ENCODE results near the gene CCDC9B.
A peak's percentile ranks its signal among the peaks of the same experiment; 100 is the strongest.

CCDC9B gene

DNA sequence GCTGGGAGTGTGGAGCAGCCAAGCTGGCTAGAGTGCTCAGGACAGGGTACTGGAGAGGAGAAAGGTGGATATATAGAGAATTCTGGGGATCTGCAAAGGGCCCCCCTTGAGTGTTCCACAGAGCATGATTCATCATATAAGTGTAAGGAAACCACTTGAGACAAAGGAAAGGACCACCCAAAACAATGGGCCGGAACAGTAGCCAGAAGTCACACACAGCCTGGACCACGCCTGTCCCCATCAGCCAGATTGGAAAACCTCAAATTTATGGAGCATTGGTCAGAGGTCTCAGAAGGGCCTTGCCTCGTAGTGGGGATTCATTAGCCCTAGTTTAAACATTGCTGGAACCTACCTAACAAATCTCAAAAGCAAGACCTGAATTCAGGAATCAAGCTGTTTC, 36.9 kb upstream of the CCDC9B start:
- H3K36me3 ChIP-seq (ENCODE audit: control insufficient read depth, insufficient read depth, low read length), result no peaks in the 10 kb centered on the region
- no peaks in the 10 kb centered on the region for H3K9me3 ChIP-seq (ENCODE audit: control insufficient read depth, insufficient read depth, low read length)
- H3K27me3 ChIP-seq (ENCODE audit: control insufficient read depth, insufficient read depth, low read length), result no peaks in the 10 kb centered on the region
- H3K27ac ChIP-seq (ENCODE audit: low read depth, low read length), result no peak overlapping the region
- no peak overlapping the region for H3K9ac ChIP-seq (ENCODE audit: low read depth, low read length)
- peaks cover 8% of the 10 kb centered on the region for H3K4me1 ChIP-seq (ENCODE audit: control insufficient read depth, insufficient read depth, low read length)
- no peak overlapping the region for H3K4me3 ChIP-seq (ENCODE audit: low read depth, low read length)

- H3K27me3 ChIP-seq (ENCODE audit: control insufficient read depth, insufficient read depth, low read length), result peaks cover 13% of the 10 kb centered on the region
- no peak overlapping the region for H3K4me3 ChIP-seq (ENCODE audit: low read depth, low read length)
- peaks cover 8% of the 10 kb centered on the region; the same call in 1 of the 2 replicates for H3K4me1 ChIP-seq (ENCODE audit: control insufficient read depth, insufficient read depth, low read length)
- H3K9me3 ChIP-seq (ENCODE audit: control insufficient read depth, insufficient read depth, low read length), result no peaks in the 10 kb centered on the region
- no peak overlapping the region for H3K27ac ChIP-seq (ENCODE audit: low read depth, low read length)
- H3K36me3 ChIP-seq (ENCODE audit: control insufficient read depth, insufficient read depth, low read length), result no peaks in the 10 kb centered on the region
- H3K9ac ChIP-seq (ENCODE audit: low read depth, low read length), result no peak overlapping the region
These were observed 32.2 kb upstream of the CCDC9B start for GRCh38 chr15:40372981-40373380.

GRCh38 chr15:40369971-40370370, 29.2 kb upstream of the CCDC9B start:
- Histone ChIP-seq H3K27me3 (ENCODE audit: control insufficient read depth, insufficient read depth, low read length) (peaks cover 26% of the 10 kb centered on the region), H3K36me3 (ENCODE audit: control insufficient read depth, insufficient read depth, low read length) (no peaks in the 10 kb centered on the region), H3K9me3 (ENCODE audit: control insufficient read depth, insufficient read depth, low read length) (no peaks in the 10 kb centered on the region), H3K9ac (ENCODE audit: low read depth, low read length) (no peak overlapping the region), H3K4me1 (ENCODE audit: control insufficient read depth, insufficient read depth, low read length) (peaks cover 8% of the 10 kb centered on the region), H3K4me3 (ENCODE audit: low read depth, low read length) (no peak overlapping the region), H3K27ac (ENCODE audit: low read depth, low read length) (no peak overlapping the region)

- no peaks in the 10 kb centered on the region for H3K9me3 ChIP-seq (ENCODE audit: control insufficient read depth, insufficient read depth, low read length)
- H3K9ac ChIP-seq (ENCODE audit: low read depth, low read length), result no peak overlapping the region
These were observed 28.7 kb upstream of the CCDC9B start for GRCh38 chr15:40369474-40369869.

GRCh38 chr15:40368719-40369473, 28.2 kb upstream of the CCDC9B start:
- Histone ChIP-seq H3K9ac (ENCODE audit: low read depth, low read length) (no peak overlapping the region), H3K27ac (ENCODE audit: low read depth, low read length) (no peak overlapping the region), H3K27me3 (ENCODE audit: control insufficient read depth, insufficient read depth, low read length) (peaks cover 26% of the 10 kb centered on the region), H3K9me3 (ENCODE audit: control insufficient read depth, insufficient read depth, low read length) (no peaks in the 10 kb centered on the region), H3K4me1 (ENCODE audit: control insufficient read depth, insufficient read depth, low read length) (peaks cover 8% of the 10 kb centered on the region), H3K4me3 (ENCODE audit: low read depth, low read length) (no peak overlapping the region), H3K36me3 (ENCODE audit: control insufficient read depth, insufficient read depth, low read length) (no peaks in the 10 kb centered on the region)

More at GRCh38 chr15:40369474-40369869, 28.7 kb upstream of the CCDC9B start:
- Histone ChIP-seq H3K36me3 (ENCODE audit: control insufficient read depth, insufficient read depth, low read length) (no peaks in the 10 kb centered on the region), H3K4me3 (ENCODE audit: low read depth, low read length) (no peak overlapping the region), H3K27me3 (ENCODE audit: control insufficient read depth, insufficient read depth, low read length) (peaks cover 26% of the 10 kb centered on the region), H3K4me1 (ENCODE audit: control insufficient read depth, insufficient read depth, low read length) (peaks cover 8% of the 10 kb centered on the region), H3K27ac (ENCODE audit: low read depth, low read length) (no peak overlapping the region)

DNA sequence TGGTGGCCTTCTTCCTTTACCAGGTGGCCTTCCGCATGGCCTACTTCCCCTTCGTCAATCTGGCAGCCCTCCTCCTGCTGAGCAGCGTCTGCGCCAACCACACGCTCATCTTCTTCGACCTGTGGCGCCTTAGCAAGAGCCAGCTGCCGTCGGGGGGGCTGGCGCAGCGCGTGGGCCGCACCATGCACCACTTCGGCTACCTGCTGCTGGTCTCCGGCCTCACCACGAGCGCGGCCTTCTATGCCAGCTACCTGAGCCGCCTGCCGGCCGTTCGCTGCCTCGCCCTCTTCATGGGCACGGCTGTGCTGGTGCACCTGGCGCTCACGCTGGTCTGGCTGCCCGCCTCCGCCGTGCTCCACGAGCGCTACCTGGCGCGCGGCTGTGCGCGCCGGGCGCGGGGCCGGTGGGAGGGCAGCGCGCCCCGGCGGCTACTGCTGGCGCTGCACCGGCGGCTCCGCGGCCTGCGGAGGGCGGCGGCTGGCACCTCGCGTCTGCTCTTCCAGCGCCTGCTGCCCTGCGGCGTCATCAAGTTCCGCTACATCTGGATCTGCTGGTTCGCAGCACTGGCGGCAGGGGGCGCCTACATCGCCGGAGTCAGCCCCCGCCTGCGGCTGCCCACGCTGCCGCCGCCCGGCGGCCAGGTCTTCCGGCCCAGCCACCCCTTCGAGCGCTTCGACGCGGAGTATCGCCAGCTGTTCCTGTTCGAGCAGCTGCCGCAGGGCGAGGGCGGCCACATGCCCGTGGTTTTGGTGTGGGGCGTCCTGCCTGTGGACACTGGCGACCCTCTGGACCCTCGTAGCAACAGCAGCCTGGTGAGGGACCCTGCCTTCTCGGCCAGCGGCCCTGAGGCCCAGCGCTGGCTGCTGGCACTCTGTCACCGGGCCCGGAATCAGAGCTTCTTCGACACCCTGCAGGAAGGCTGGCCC, 27.2 kb upstream of the CCDC9B start:
- peaks cover 8% of the 10 kb centered on the region for H3K4me1 ChIP-seq (ENCODE audit: control insufficient read depth, insufficient read depth, low read length)
- H3K36me3 ChIP-seq (ENCODE audit: control insufficient read depth, insufficient read depth, low read length), result no peaks in the 10 kb centered on the region
- no peaks in the 10 kb centered on the region for H3K9me3 ChIP-seq (ENCODE audit: control insufficient read depth, insufficient read depth, low read length)
- peaks cover 26% of the 10 kb centered on the region for H3K27me3 ChIP-seq (ENCODE audit: control insufficient read depth, insufficient read depth, low read length)
- no peak overlapping the region for H3K27ac ChIP-seq (ENCODE audit: low read depth, low read length)
- H3K4me3 ChIP-seq (ENCODE audit: low read depth, low read length), result peak overlapping the region; percentile 45; the same call in 1 of the 2 replicates
- no peak overlapping the region for H3K9ac ChIP-seq (ENCODE audit: low read depth, low read length)

- Histone ChIP-seq H3K9ac (ENCODE audit: low read depth, low read length) (no peak overlapping the region), H3K36me3 (ENCODE audit: control insufficient read depth, insufficient read depth, low read length) (no peaks in the 10 kb centered on the region), H3K4me3 (ENCODE audit: low read depth, low read length) (peak overlapping the region; percentile 45; the same call in 1 of the 2 replicates), H3K9me3 (ENCODE audit: control insufficient read depth, insufficient read depth, low read length) (no peaks in the 10 kb centered on the region), H3K27ac (ENCODE audit: low read depth, low read length) (no peak overlapping the region), H3K27me3 (ENCODE audit: control insufficient read depth, insufficient read depth, low read length) (peaks cover 26% of the 10 kb centered on the region), H3K4me1 (ENCODE audit: control insufficient read depth, insufficient read depth, low read length) (peaks cover 2% of the 10 kb centered on the region)
These were observed 26.6 kb upstream of the CCDC9B start for GRCh38 chr15:40367371-40367685.

DNA sequence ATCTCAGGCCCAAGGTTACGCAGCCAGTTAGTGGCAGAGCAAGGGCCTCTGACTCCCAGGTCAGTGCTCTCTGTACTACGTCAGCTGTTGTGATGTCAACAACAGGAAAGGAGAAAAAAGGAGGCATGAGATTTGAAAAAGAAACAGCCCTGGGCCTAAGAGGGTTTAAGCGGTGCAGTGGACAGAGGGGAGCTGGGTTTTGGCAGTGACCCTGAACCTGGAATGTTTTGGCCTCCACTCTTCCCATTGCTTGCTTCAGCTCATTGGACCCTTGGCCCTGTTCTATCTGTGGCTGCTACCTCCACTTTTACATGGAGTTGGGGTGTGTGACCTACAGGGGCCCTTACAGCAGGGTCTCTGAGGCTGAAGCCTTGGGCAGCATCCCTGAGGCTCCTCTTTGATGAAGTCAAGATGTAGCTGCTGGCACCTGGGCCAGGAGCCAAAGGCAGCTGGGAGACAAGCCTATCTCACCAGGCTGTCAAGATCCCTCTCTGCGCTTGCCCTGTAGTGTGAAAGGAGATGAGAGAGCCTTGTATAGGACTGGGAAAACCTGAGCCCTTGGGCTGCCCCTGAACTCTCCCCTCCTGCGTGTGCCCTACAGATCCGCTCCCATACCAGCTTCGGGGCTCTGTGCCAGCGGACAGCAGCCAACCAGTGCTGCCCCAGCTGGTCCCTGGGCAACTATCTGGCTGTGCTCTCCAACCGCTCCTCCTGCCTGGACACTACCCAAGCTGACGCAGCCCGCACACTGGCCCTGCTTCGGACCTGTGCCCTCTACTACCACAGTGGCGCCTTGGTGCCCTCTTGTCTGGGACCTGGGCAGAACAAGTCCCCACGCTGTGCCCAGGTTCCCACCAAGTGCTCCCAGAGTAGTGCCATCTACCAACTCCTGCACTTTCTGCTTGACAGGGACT, 26.0 kb upstream of the CCDC9B start:
- Histone ChIP-seq H3K27me3 (ENCODE audit: control insufficient read depth, insufficient read depth, low read length) (peaks cover 26% of the 10 kb centered on the region), H3K4me3 (ENCODE audit: low read depth, low read length) (no peak overlapping the region), H3K27ac (ENCODE audit: low read depth, low read length) (no peak overlapping the region)

GRCh38 chr15:40365624-40366456, 25.1 kb upstream of the CCDC9B start:
- Histone ChIP-seq H3K27ac (ENCODE audit: low read depth, low read length) (no peak overlapping the region), H3K4me3 (ENCODE audit: low read depth, low read length) (no peak overlapping the region), H3K4me1 (ENCODE audit: control insufficient read depth, insufficient read depth, low read length) (no peaks in the 10 kb centered on the region; the same call in 1 of the 2 replicates), H3K27me3 (ENCODE audit: control insufficient read depth, insufficient read depth, low read length) (peaks cover 26% of the 10 kb centered on the region), H3K9me3 (ENCODE audit: control insufficient read depth, insufficient read depth, low read length) (no peaks in the 10 kb centered on the region), H3K9ac (ENCODE audit: low read depth, low read length) (no peak overlapping the region), H3K36me3 (ENCODE audit: control insufficient read depth, insufficient read depth, low read length) (no peaks in the 10 kb centered on the region)

More for the DNA sequence above, 26.0 kb upstream of the CCDC9B start:
- H3K36me3 ChIP-seq (ENCODE audit: control insufficient read depth, insufficient read depth, low read length), result no peaks in the 10 kb centered on the region
- H3K9ac ChIP-seq (ENCODE audit: low read depth, low read length), result no peak overlapping the region
- H3K4me1 ChIP-seq (ENCODE audit: control insufficient read depth, insufficient read depth, low read length), result no peaks in the 10 kb centered on the region; the same call in 1 of the 2 replicates
- H3K9me3 ChIP-seq (ENCODE audit: control insufficient read depth, insufficient read depth, low read length), result no peaks in the 10 kb centered on the region

DNA sequence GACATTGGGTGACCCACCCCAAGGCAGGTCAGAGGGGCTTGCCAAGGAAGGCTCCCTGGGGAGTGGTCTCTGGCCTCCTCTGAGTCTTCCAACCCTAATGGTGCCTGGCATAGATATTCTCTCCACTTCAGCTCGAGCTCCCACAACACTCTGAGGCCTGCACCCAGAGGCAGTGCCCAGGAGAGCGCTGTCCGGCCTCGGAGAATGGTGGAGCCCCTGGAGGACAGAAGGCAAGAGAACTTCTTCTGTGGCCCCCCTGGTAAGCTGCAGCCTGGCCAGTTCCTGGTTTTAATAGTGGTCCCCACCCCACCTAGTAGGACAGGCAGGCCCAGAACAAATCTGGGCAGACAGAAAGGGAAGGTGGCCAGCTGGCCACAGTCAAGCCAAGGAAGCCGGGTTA, 24.3 kb upstream of the CCDC9B start:
- no peak overlapping the region for H3K9ac ChIP-seq (ENCODE audit: low read depth, low read length)
- peaks cover 26% of the 10 kb centered on the region for H3K27me3 ChIP-seq (ENCODE audit: control insufficient read depth, insufficient read depth, low read length)
- H3K4me3 ChIP-seq (ENCODE audit: low read depth, low read length), result no peak overlapping the region
- H3K36me3 ChIP-seq (ENCODE audit: control insufficient read depth, insufficient read depth, low read length), result no peaks in the 10 kb centered on the region
- no peaks in the 10 kb centered on the region; the same call in 1 of the 2 replicates for H3K4me1 ChIP-seq (ENCODE audit: control insufficient read depth, insufficient read depth, low read length)
- no peaks in the 10 kb centered on the region for H3K9me3 ChIP-seq (ENCODE audit: control insufficient read depth, insufficient read depth, low read length)
- H3K27ac ChIP-seq (ENCODE audit: low read depth, low read length), result no peak overlapping the region
